Transverse colon (tissue), 4 donors: ENCODE measurements around the gene ARPC1A.

ENCODE experiments used
- CTCF ChIP-seq, 5 experiments: fragments of 200-600 bp in 3 of 5; fragments of 450-650 bp in 2 of 5; sonication (generic) in 3 of 5; IDR thresholded peaks; 1 replicate in 2 of 5; 2 replicates in 3 of 5; pipeline ENCODE4 v1.5.1; 2016 to 2017; ENCODE audit warnings: antibody characterized with exemption in 5 of 5, inconsistent platforms in 3 of 5, mild to moderate bottlenecking in 2 of 5, moderate library complexity in 1 of 5
- POLR2A ChIP-seq: fragments of 450-650 bp; IDR thresholded peaks from one replicate; pipeline ENCODE4 v1.6.1; 2016; ENCODE audit warnings: antibody characterized with exemption, mild to moderate bottlenecking, moderate library complexity
- POLR2AphosphoS5 ChIP-seq, 3 donors: sonication (generic); formaldehyde crosslinking; IDR thresholded peaks; one replicate each; pipeline ENCODE4 v1.6.1; 2016; ENCODE audit warnings: antibody characterized with exemption in 3 of 3

GRCh38 chr7:99392659-99393354 is 67.1 kb downstream of the ARPC1A start:
- TF ChIP-seq POLR2A (peak; percentile 50), CTCF (IDR thresholded peaks at IDR 0.05) (no peak), POLR2AphosphoS5 (IDR thresholded peaks at IDR 0.05) (peak; percentile 54 to 75 (median 71))
